HCT116 (cell line): ENCODE measurements around the gene EVA1A. TPM values are rescaled to one million over a fixed set of nuclear protein-coding genes. Genes with fewer than 3 reads are reported as not detected.

Source experiments
- ATAC-seq: fragments of 200-7000 bp; cut with Tn5 transposase; 2 replicates; pipeline ENCODE4 v1.9.1; 2020; ENCODE audit warnings: mild to moderate bottlenecking, moderate library complexity
- BruUV-seq: library from RNA; stranded (reverse); fragments of 400-500 nt; replicated peaks from 2 replicates; lab custom pipeline; 2021; lab: Mats Ljungman, UMichigan
- CTCF ChIA-PET: fragments of 300-600 bp; sonication (Branson Sonifier 250); formaldehyde crosslinking; loops from one replicate; lab custom pipeline; 2021; ENCODE audit warnings: antibody characterized with exemption; lab: Charles Lee
- POLR2A ChIA-PET: fragments of 300-600, 350-600 bp; sonication (Branson Sonifier 250); formaldehyde crosslinking; loops from one replicate; lab custom pipeline; 2021; ENCODE audit warnings: antibody characterized with exemption; lab: Charles Lee
- RAD21 ChIA-PET, 2 experiments: fragments of 300-600 bp; sonication (Branson Sonifier 250); formaldehyde crosslinking; loops; one replicate each; lab custom pipeline; 2023; ENCODE audit warnings: low total read pairs in 2 of 2; ENCODE audit not compliant: uncharacterized antibody in 2 of 2, unreplicated experiment in 2 of 2, low non-redundant PET in 1 of 2; lab: Charles Lee
- DNase-seq: peaks from one replicate; pipeline ENCODE4 v3.0.0-alpha.2; 2010; ENCODE audit warnings: low read depth, low spot score
- H2AFZ ChIP-seq: fragments of 200-600 bp; shearing (Covaris generic), sonication (generic); 2 replicates; pipeline ENCODE4 v1.6.1; 2017; ENCODE audit warnings: low read depth, mixed run types, mixed read lengths, antibody characterized with exemption, low read length; ENCODE audit not compliant: poor library complexity, severe bottlenecking
- H3K27ac ChIP-seq: 2 replicates; pipeline ENCODE4 v1.5.1; 2012; ENCODE audit warnings: low read depth, low read length
- H3K27me3 ChIP-seq: fragments of 200-600 bp; sonication (generic); 2 replicates; pipeline ENCODE4 v1.6.1; 2016; ENCODE audit warnings: mixed run types, low read length, mixed read lengths; ENCODE audit not compliant: insufficient read depth
- H3K36me3 ChIP-seq, 2 experiments: fragments of 200-500 bp in 1 of 2; fragments of 200-600 bp in 1 of 2; sonication (Bioruptor generic) in 1 of 2; sonication (generic) in 1 of 2; 2 replicates each; pipeline versions ENCODE4 v1.5.1 to v1.6.1; 2014 to 2016; ENCODE audit warnings: low read length in 2 of 2, inconsistent platforms in 1 of 2, mixed read lengths in 1 of 2, mixed run types in 1 of 2; ENCODE audit not compliant: insufficient read depth in 2 of 2, control insufficient read depth in 1 of 2
- H3K4me1 ChIP-seq, 2 experiments: fragments of 200-600 bp in 1 of 2; sonication (generic) in 1 of 2; 2 replicates each; pipeline versions ENCODE4 v1.5.1 to v1.6.1; 2012 to 2017; ENCODE audit warnings: low read length in 2 of 2, inconsistent platforms in 1 of 2, mild to moderate bottlenecking in 1 of 2, mixed read lengths in 1 of 2, mixed run types in 1 of 2, moderate library complexity in 1 of 2; ENCODE audit not compliant: insufficient read depth in 2 of 2, control insufficient read depth in 1 of 2
- H3K4me2 ChIP-seq: fragments of 200-600 bp; sonication (generic); 2 replicates; pipeline ENCODE4 v1.6.1; 2017; ENCODE audit warnings: mixed run types, low read length, mixed read lengths
- H3K4me3 ChIP-seq, 2 experiments: fragments of 200-600 bp in 1 of 2; sonication (generic) in 1 of 2; replicated peaks in 1 of 2; 2 replicates each; pipeline ENCODE4 v1.5.1; 2011 to 2016; ENCODE audit warnings: low read length in 2 of 2, control low read depth in 1 of 2, low read depth in 1 of 2, mild to moderate bottlenecking in 1 of 2, mixed read lengths in 1 of 2, mixed run types in 1 of 2
- H3K79me2 ChIP-seq: fragments of 200-600 bp; sonication (generic); 2 replicates; pipeline ENCODE4 v1.6.1; 2017; ENCODE audit warnings: mild to moderate bottlenecking, mixed run types, low read length, moderate library complexity, mixed read lengths; ENCODE audit not compliant: insufficient read depth
- H3K9ac ChIP-seq: fragments of 200-600 bp; sonication (generic); 2 replicates; pipeline ENCODE4 v1.6.1; 2016; ENCODE audit warnings: low read length, mixed read lengths
- H3K9me2 ChIP-seq: fragments of 200-600 bp; sonication (generic), shearing (Covaris generic); 2 replicates; pipeline ENCODE4 v1.6.1; 2017; ENCODE audit warnings: mixed run types, mild to moderate bottlenecking, moderate library complexity; ENCODE audit not compliant: insufficient read depth
- H3K9me3 ChIP-seq, 2 experiments: fragments of 200-500 bp in 1 of 2; fragments of 200-600 bp in 1 of 2; sonication (Bioruptor generic) in 1 of 2; sonication (generic) in 1 of 2; 2 replicates each; pipeline ENCODE4 v1.6.1; 2014 to 2017; ENCODE audit warnings: low read length in 2 of 2, mixed read lengths in 2 of 2, inconsistent platforms in 1 of 2, low read depth in 1 of 2, mild to moderate bottlenecking in 1 of 2, mixed run types in 1 of 2, moderate library complexity in 1 of 2; ENCODE audit not compliant: control insufficient read depth in 1 of 2, insufficient read depth in 1 of 2
- H4K20me1 ChIP-seq: fragments of 200-600 bp; sonication (generic), shearing (Covaris generic); 2 replicates; pipeline ENCODE4 v1.6.1; 2017; ENCODE audit warnings: mixed run types, mild to moderate bottlenecking, moderate library complexity; ENCODE audit not compliant: insufficient read depth
- ATF3 ChIP-seq: IDR thresholded peaks from 2 replicates; pipeline ENCODE4 v1.6.1; 2012
- CEBPB ChIP-seq: IDR thresholded peaks from 2 replicates; pipeline ENCODE4 v1.6.1; 2012; ENCODE audit warnings: low read depth
- CTCF ChIP-seq, 3 experiments: fragments of 200-600 bp in 1 of 3; sonication (generic) in 1 of 3; IDR thresholded peaks in 2 of 3; conservative IDR thresholded peaks in 1 of 3; 2 replicates each; pipeline ENCODE4 v1.5.1; 2012 to 2017; ENCODE audit warnings: low read depth in 2 of 3, low read length in 2 of 3, antibody characterized with exemption in 1 of 3, borderline replicate concordance in 1 of 3, control low read depth in 1 of 3, mild to moderate bottlenecking in 1 of 3, mixed read lengths in 1 of 3, mixed run types in 1 of 3, moderate library complexity in 1 of 3; ENCODE audit not compliant: insufficient read depth in 1 of 3
- EGR1 ChIP-seq: IDR thresholded peaks from 2 replicates; pipeline ENCODE4 v1.6.1; 2012; ENCODE audit warnings: low read depth
- ELF1 ChIP-seq: IDR thresholded peaks from 2 replicates; pipeline ENCODE4 v1.6.1; 2012; ENCODE audit warnings: low read depth, borderline replicate concordance
- EZH2phosphoT487 ChIP-seq: fragments of 200-600 bp; IDR thresholded peaks from 2 replicates; pipeline ENCODE4 v1.6.1; 2018; ENCODE audit warnings: antibody characterized with exemption, borderline replicate concordance
- FOSL1 ChIP-seq: IDR thresholded peaks from 2 replicates; pipeline ENCODE4 v1.6.1; 2012; ENCODE audit warnings: low read depth
- MAX ChIP-seq: IDR thresholded peaks from 2 replicates; pipeline ENCODE4 v1.6.1; 2012
- POLR2A ChIP-seq: IDR thresholded peaks from 2 replicates; pipeline ENCODE4 v1.7.0; 2011; ENCODE audit warnings: borderline replicate concordance; ENCODE audit not compliant: insufficient read depth, insufficient read length; ENCODE audit errors: extremely low read depth
- POLR2AphosphoS5 ChIP-seq: IDR thresholded peaks from 2 replicates; pipeline ENCODE4 v1.6.1; 2011; ENCODE audit warnings: mild to moderate bottlenecking, low read depth, low read length, moderate library complexity
- RAD21 ChIP-seq: IDR thresholded peaks from 2 replicates; pipeline ENCODE4 v1.6.1; 2012; ENCODE audit warnings: low read depth, mild to moderate bottlenecking
- REST ChIP-seq: IDR thresholded peaks from 2 replicates; pipeline ENCODE4 v1.6.1; 2012; ENCODE audit warnings: low read depth
- SIN3A ChIP-seq: IDR thresholded peaks from 2 replicates; pipeline ENCODE4 v1.6.1; 2012; ENCODE audit warnings: low read depth
- SP1 ChIP-seq: IDR thresholded peaks from 2 replicates; pipeline ENCODE4 v1.6.1; 2012; ENCODE audit warnings: low read depth
- SRF ChIP-seq: IDR thresholded peaks from 2 replicates; pipeline ENCODE4 v1.6.1; 2012; ENCODE audit warnings: low read depth
- TCF7L2 ChIP-seq: IDR thresholded peaks from 2 replicates; pipeline ENCODE4 v1.7.0; 2011; ENCODE audit warnings: borderline replicate concordance, inconsistent platforms; ENCODE audit not compliant: insufficient read depth, insufficient read length; ENCODE audit errors: extremely low read depth
- YY1 ChIP-seq: IDR thresholded peaks from 2 replicates; pipeline ENCODE4 v1.6.1; 2011; ENCODE audit warnings: low read length, low read depth, moderate library complexity, mild to moderate bottlenecking; ENCODE audit not compliant: insufficient replicate concordance; ENCODE audit errors: extremely low read depth
- ZBTB33 ChIP-seq: IDR thresholded peaks from 2 replicates; pipeline ENCODE4 v1.6.1; 2011; ENCODE audit warnings: mild to moderate bottlenecking, low read length, moderate library complexity; ENCODE audit not compliant: insufficient replicate concordance; ENCODE audit errors: extremely low read depth
- ZFX ChIP-seq: fragments of 450-650 bp; IDR thresholded peaks from 2 replicates; pipeline ENCODE4 v1.6.1; 2017
- ZNF274 ChIP-seq: fragments of 200-500 bp; sonication (Bioruptor generic); IDR thresholded peaks from 2 replicates; pipeline ENCODE4 v1.6.1; 2014; ENCODE audit warnings: mild to moderate bottlenecking, low read depth, low read length, inconsistent platforms
- intact Hi-C: fragments of 100-400 bp; cut with micrococcal nuclease; formaldehyde crosslinking; loops from 2 replicates; pipeline ENCODE4 v1.10.0; 2022
- total RNA-seq: library from RNA; stranded (reverse); gene quantifications from one replicate; pipeline ENCODE4 v1.2.1, GENCODE V29; 2021; ENCODE audit not compliant: unreplicated experiment

EVA1A gene
- total RNA-seq, 1 experiment from 2014 or later = 2.8 TPM

- CTCF ChIA-PET = no interaction called here
- no peaks in the 10 kb centered on the region for H3K4me1 ChIP-seq
- no peak overlapping the region for H3K27ac ChIP-seq
- H3K9ac ChIP-seq = no peak overlapping the region
- ATAC-seq (no peak), DNase-seq (no peak)
- POLR2A ChIA-PET = no interaction called here
- no peaks in the 10 kb centered on the region for H3K36me3 ChIP-seq
- no peaks in the 10 kb centered on the region for H4K20me1 ChIP-seq
- no peak overlapping the region for H2AFZ ChIP-seq
- H3K9me3 ChIP-seq = no peaks in the 10 kb centered on the region
- intact Hi-C loops = no loop called here
- no peak overlapping the region for H3K4me3 ChIP-seq
- H3K79me2 ChIP-seq = no peaks in the 10 kb centered on the region
- H3K27me3 ChIP-seq = peaks cover 18% of the 10 kb centered on the region
- no peaks in the 10 kb centered on the region for H3K9me2 ChIP-seq
- RAD21 ChIA-PET = no interaction called here
- TF ChIP-seq ZNF274 = no peak
- no peak for TF ChIP-seq RAD21
- TF ChIP-seq TCF7L2 = no peak
- no peak for TF ChIP-seq POLR2AphosphoS5
- no peak for TF ChIP-seq SRF
- TF ChIP-seq ZBTB33 = no peak
- TF ChIP-seq FOSL1 = no peak
- TF ChIP-seq MAX = no peak
- no peak for TF ChIP-seq EGR1
- TF ChIP-seq CEBPB = no peak
- TF ChIP-seq YY1 = no peak
- TF ChIP-seq ATF3 = no peak
- TF ChIP-seq REST = no peak
- no peak for TF ChIP-seq SIN3A
- TF ChIP-seq ELF1 = no peak
- TF ChIP-seq ZFX = no peak
- TF ChIP-seq SP1 = no peak
- no peak for TF ChIP-seq CTCF (IDR thresholded peaks at IDR 0.05 in 2 of 3, conservative IDR thresholded peaks at IDR 0.05 in 1 of 3; ENCODE audit: borderline replicate concordance in 1 of 3, insufficient read depth in 1 of 3, low read depth in 2 of 3, low read length in 2 of 3)
- no peak for TF ChIP-seq POLR2A
- TF ChIP-seq EZH2phosphoT487 = no peak
- no peak overlapping the region for H3K4me2 ChIP-seq
- no TSS peak for BruUV-seq
These were observed 102.5 kb downstream of the EVA1A start for GRCh38 chr2:75458201-75458600.
